Measurements from ENCODE around the gene GPANK1. TPM values are rescaled to one million over a fixed set of nuclear protein-coding genes. Genes with fewer than 3 reads are reported as not detected.

Gene GPANK1
- total RNA-seq, 1 donor from 2014 or later: 12.0 TPM

Small RNA genes within 50 kb of the gene (microRNA-seq; reads per million reads assigned to microRNA genes)
- gene MIR4646 (ENCODE audit: borderline number of aligned reads) (not detected), gene MIR6832 (ENCODE audit: borderline number of aligned reads) (not detected)

Other genes starting within 250 kb of the GPANK1 start
- gene MICB, start 166.9 kb downstream of the GPANK1 start, total RNA-seq: 7.8 to 9.4 TPM (median 9.0 TPM) in 3 replicates
- not detected in 3 replicates for gene MCCD1, start 136.0 kb downstream of the GPANK1 start, total RNA-seq
- 222 to 230 TPM (median 227 TPM) in 3 replicates for gene DDX39B, start 123.0 kb downstream of the GPANK1 start, total RNA-seq
- gene ATP6V1G2, start 118.4 kb downstream of the GPANK1 start, total RNA-seq: 2.4 to 4.1 TPM (median 3.0 TPM) in 3 replicates
- 21.2 to 30.1 TPM (median 29.6 TPM) in 3 replicates for gene NFKBIL1, start 117.4 kb downstream of the GPANK1 start, total RNA-seq
- gene LTA, start 92.7 kb downstream of the GPANK1 start, total RNA-seq: not detected in 3 replicates
- gene TNF, start 89.4 kb downstream of the GPANK1 start, total RNA-seq: not detected in 3 replicates
- gene LTB, start 82.6 kb downstream of the GPANK1 start, total RNA-seq: not detected in 3 replicates
- not detected in 3 replicates for gene LST1, start 78.7 kb downstream of the GPANK1 start, total RNA-seq
- not detected in 3 replicates for gene NCR3, start 72.0 kb downstream of the GPANK1 start, total RNA-seq
- gene AIF1, start 49.8 kb downstream of the GPANK1 start, total RNA-seq: not detected in 3 replicates
- gene PRRC2A, start 44.3 kb downstream of the GPANK1 start, total RNA-seq: 156 to 185 TPM (median 157 TPM) in 3 replicates
- 253 to 308 TPM (median 262 TPM) in 3 replicates for gene BAG6, start 12.3 kb downstream of the GPANK1 start, total RNA-seq
- gene APOM, start 9.1 kb downstream of the GPANK1 start, total RNA-seq: 0.85 to 1.2 TPM in 2 of 3 replicates, not detected in the other
- gene C6orf47, start 4.2 kb downstream of the GPANK1 start, total RNA-seq: 19.1 to 20.3 TPM (median 20.2 TPM) in 3 replicates
- gene CSNK2B, start 1.1 kb upstream of the GPANK1 start, total RNA-seq: 116 to 126 TPM (median 122 TPM) in 3 replicates
- 10.2 to 14.3 TPM (median 11.7 TPM) in 3 replicates for gene LY6G5B, start 5.0 kb upstream of the GPANK1 start, total RNA-seq
- 1.3 to 3.6 TPM (median 2.4 TPM) in 3 replicates for gene LY6G5C, start 16.1 kb upstream of the GPANK1 start, total RNA-seq
- 27.8 to 33.9 TPM (median 32.3 TPM) in 3 replicates for gene ABHD16A, start 38.3 kb upstream of the GPANK1 start, total RNA-seq
- not detected in 3 replicates for gene LY6G6F, start 41.9 kb upstream of the GPANK1 start, total RNA-seq
- gene LY6G6D, start 50.4 kb upstream of the GPANK1 start, total RNA-seq: not detected in 3 replicates
- 0.30 TPM in 1 of 3 replicates, not detected in the others for gene LY6G6C, start 56.7 kb upstream of the GPANK1 start, total RNA-seq
- not detected in 3 replicates for gene MPIG6B, start 58.4 kb upstream of the GPANK1 start, total RNA-seq
- 66.4 to 99.6 TPM (median 95.7 TPM) in 3 replicates for gene DDAH2, start 64.3 kb upstream of the GPANK1 start, total RNA-seq
- gene CLIC1, start 71.5 kb upstream of the GPANK1 start, total RNA-seq: 256 to 328 TPM (median 317 TPM) in 3 replicates
- 8.4 to 17.4 TPM (median 9.4 TPM) in 3 replicates for gene MSH5, start 75.0 kb upstream of the GPANK1 start, total RNA-seq
- 1.3 to 2.4 TPM (median 1.4 TPM) in 3 replicates for gene SAPCD1, start 97.7 kb upstream of the GPANK1 start, total RNA-seq
- gene VWA7, start 112.3 kb upstream of the GPANK1 start, total RNA-seq: 0.15 to 0.62 TPM (median 0.17 TPM) in 3 replicates
- gene VARS1, start 130.8 kb upstream of the GPANK1 start, total RNA-seq: 71.1 to 101 TPM (median 71.9 TPM) in 3 replicates
- gene LSM2, start 142.0 kb upstream of the GPANK1 start, total RNA-seq: 35.0 to 42.5 TPM (median 35.7 TPM) in 3 replicates
- gene HSPA1L, start 150.3 kb upstream of the GPANK1 start, total RNA-seq: 0.89 to 1.5 TPM (median 1.00 TPM) in 3 replicates
- 23.0 to 46.3 TPM (median 46.2 TPM) in 3 replicates for gene HSPA1A, start 150.5 kb upstream of the GPANK1 start, total RNA-seq
- 46.8 to 57.9 TPM (median 50.4 TPM) in 3 replicates for gene HSPA1B, start 162.7 kb upstream of the GPANK1 start, total RNA-seq
- 63.8 to 67.5 TPM (median 64.2 TPM) in 3 replicates for gene NEU1, start 197.8 kb upstream of the GPANK1 start, total RNA-seq
- gene SLC44A4, start 214.0 kb upstream of the GPANK1 start, total RNA-seq: not detected in 3 replicates
- 37.7 to 53.0 TPM (median 40.0 TPM) in 3 replicates for gene EHMT2, start 232.7 kb upstream of the GPANK1 start, total RNA-seq
- gene ZBTB12, start 237.1 kb upstream of the GPANK1 start, total RNA-seq: 6.3 to 7.6 TPM (median 6.7 TPM) in 3 replicates